Stimulated activated CD4-positive, alpha-beta T cell treated with anti-CD3 and anti-CD28 coated beads, Interleukin-4, amount 100 ng/mL, for 1 hour (primary cell): ENCODE measurements around the gene SYNJ2.
A peak's percentile ranks its signal among the peaks of the same experiment; 100 is the strongest.

Experiments
- DNase-seq: peaks from one replicate; pipeline ENCODE4 v3.0.0-alpha.2; 2020

The SYNJ2 gene

DNA sequence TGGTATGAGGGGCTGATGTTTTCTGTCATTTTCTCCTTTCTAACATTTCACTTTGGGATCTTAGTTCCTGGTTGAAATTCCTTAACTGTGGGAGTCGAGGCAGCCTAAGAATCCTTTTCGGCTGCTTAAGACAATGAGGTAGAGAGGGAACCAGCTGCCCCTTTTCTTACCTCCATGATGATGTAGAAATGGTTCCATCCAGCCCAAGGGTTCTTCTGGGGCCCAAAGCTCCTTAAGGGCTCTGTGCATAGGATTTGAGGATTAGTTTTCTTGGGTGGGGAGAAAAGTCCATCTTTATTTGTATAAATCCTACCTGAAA lies 33.5 kb downstream of the SYNJ2 start:
- no peak for DNase-seq

DNA sequence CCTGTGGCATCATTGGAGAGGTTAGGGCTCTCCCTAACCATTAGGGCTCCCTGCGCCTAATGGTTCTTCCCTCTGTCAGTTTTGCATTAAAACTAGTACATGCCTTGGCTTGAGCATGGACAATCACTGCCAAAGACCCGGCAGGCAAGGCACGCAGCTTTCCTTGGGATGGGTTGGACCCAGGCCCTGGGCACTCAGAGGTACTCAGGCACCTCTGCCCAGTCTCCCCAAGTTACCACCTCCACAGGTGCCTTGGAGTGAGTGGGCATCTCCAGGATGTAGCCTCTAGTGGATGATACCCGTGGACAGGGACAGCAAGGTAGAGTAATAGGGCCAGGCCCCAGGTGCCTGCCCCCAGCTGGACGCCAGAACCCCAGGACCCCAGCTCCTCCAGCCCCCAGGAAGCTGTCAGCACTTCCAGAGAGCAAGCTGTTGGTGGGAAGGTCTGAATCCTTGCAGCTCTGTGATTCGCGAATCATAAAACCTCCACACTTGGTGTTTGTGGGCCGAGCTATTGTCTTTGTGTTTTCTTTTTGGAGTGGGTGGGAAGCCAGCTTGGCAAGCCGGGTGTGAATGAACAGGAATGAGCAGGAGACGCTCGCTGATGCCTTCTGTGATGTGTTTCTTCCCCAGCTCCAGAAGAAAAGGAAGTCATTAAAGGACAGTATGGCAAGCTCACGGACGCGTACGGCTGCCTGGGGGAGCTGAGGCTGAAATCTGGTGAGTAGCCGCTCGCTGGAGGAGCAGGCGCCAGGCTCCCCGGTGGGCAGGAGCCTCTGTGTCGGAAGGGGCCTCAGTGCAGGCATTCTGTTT lies 35.1 kb downstream of the SYNJ2 start:
- DNase-seq, result no peak

DNA sequence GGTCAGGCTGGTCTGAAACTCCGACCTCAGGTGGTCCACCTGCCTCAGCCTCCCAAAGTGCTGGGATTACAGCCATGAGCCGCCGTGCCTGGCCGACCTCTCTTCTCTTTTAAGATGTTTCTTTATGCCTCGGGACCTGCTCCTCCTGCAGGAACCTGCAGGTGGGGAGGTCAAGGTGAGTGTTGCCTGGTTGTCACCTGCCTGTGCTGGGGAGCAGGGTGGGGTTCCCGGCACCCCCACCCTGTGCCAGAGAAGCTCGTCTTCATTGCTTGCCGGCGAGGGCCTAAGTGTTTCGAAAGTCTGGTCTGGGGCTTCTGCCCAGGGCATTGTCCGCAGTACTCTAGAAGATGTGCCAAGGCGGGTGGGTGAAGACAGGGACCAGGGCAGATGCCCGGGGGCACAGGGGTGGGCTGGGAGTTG lies 36.0 kb downstream of the SYNJ2 start:
- DNase-seq, result no peak

DNA sequence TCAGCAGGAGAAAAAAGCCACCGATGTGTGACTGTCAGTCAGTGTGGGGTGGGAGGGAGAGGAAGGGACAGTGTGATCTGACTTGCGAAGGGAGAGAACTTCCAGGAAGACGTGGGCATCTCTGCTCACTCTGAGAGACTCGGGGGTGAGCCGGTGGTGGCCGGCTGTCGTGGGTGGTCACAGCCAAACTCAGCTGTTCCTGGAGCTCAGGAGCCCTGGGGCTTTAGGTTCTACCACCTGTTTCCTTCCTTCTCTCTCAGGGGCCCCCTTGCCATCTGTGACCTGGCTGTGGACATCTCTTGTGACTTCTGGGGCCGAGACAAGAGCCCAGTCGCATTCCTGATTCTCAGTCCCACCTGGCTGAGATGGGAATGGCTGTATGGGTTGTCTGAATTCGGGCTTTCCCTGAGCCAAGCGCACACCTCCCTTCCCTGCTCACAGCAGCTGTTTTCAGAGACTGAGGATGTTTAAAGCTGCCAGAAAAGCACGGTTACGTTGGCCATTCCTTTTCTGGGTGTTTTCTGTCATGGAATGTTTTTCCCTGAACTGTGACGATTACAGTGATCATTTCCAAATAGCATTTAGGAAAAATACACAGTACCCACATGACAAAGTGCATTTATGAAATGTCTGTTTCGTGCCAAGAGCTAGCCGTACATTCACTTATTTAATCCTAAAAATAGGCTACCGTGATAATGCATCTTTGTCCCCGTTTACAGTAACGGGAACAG lies 36.5 kb downstream of the SYNJ2 start:
- no peak for DNase-seq

DNA sequence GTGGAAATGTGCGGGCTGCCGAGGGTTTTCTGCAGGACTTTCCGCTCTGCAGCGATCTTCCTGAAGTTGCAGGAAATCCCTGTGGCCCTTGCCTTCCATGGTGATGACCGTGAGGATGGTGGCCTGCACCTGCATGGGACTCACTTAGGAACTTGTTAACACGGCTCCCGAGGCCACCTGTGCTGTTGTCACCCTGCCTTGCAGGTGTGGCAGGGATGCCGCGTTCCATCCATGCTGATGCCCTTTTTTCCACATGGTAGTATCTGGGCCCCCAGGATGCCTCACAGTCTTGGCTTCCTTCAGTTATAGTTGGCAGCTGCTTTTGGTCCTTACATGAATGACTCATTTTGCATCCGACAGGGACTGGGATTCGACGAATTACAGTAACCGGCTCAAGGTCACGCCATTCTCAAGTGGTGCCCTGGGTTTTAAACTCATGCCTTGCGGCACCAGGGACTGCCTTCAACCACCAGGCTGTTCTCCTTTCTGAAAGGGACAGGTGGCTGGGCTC lies 37.2 kb downstream of the SYNJ2 start:
- DNase-seq, result no peak

DNA sequence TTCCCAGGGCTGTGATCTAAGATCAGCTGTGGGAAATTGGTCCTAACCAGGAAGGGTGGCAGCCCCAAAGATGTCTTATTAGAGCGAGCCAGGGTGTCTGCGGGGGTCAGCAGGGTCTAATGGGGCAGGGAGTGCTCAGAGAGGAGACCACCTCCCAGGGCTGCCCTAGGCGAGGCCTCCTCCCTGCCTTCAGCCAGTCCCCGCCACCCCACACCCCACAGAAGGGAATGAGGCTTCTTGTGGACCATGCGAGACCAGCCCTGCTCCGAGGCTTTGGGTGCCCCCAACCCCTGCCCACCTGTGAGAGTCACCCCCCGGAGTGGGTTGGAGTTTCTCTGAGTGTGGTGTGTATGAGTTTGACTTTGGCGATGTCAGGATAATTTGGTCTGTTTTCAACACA lies 37.8 kb downstream of the SYNJ2 start:
- no peak for DNase-seq

DNA sequence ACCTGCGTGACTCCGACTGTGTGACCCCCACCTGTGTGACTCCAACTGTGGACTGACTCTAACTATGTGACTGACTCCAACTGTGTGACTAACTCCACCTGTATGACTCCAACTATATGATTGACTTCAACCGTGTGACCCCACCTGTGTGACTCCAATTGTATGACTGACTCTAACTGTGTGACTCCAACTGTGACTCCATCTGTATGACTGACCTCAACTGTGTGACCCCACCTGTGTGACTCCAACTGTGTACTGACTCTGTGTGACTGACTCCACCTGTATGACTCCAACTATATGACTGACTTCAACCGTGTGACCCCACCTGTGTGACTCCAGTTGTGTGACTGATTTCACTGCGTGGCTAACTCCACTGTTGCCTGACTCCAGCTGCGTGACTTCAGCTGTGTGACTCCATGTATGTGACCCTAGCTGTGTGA lies 38.6 kb downstream of the SYNJ2 start:
- no peak for DNase-seq

DNA sequence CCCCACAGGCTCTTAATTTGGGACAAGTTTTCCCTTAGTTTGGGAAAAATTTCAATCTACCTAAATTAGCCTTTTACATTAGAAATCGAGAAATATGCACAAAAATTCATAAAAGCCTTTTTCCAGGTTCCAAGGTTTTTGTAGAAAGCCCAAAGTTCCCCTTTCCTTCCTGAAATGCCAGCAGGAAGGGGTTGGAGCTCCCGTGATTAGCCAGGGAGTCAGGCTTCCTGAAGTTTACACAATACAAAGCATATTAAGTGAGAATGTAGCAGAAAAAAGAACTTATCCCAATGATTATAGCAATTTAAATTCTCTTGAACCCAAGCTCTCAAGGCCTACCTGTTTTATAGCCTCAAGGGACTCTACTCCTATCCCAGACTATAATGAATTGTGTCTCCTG lies 39.1 kb downstream of the SYNJ2 start:
- DNase-seq, result no peak

DNA sequence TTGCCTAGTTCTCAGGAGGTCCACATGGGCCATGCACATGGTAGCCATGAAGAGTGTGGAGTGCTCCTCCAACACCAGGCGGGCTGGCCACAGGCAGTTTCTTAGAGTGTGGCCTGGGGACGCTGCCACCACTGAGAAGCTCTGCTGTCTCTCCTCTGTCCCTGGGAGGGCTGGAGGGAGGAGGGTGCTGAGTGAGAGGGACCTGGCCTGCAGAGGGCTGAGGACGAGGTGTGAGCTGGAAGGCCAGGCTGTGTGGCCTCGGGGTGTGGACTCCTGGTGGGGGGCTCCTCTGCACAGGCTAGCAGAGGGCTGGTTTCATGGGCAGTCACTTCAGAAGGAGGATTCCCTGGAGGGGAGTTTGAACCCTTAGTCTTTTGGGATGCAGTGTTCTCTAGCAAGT lies 39.7 kb downstream of the SYNJ2 start:
- DNase-seq, result no peak

DNA sequence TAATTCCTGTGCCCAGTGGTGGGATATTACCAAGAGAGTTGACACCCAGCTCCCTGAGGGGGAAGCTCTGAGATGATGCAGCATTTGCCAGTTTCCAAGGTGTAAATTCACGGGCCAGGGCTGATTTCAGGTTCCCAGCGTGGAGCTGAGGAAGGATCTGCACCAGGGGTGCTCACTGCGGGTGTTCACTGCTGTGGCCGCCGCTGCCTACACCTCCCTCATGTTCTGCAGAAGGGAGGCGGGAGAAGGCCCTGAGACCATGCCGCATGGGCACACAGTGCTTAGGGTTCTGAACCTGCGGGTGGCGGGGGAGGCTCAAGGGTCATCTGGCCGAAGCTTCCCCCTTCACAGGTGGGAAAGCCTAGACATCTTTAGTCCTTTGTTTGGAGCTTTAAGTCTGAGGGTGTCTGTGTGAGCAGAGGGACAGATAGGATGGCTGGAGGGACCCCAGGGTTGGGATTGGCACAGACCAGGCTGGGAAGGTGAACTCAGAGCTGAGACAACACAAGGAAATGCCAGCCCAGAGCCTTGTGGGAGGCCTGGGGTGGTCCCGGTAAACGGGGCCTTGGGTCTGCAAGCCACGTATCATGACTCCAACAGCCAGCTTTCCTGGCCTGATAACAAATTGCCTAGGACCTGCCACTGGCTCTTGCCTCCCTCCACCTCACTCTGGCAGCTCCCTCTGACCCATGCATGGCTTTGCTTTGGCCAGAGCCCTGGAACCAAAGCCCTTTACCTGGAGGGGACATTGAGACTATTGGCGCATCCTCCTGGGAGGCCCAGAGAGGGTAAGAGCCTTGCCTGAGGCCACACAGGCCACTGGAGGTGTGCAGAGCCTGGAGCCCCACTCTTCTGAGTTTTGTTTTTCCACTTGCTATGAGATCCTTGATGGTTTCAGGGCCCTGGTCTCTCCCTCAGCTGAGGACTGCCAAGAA lies 40.4 kb downstream of the SYNJ2 start:
- DNase-seq, result no peak

DNA sequence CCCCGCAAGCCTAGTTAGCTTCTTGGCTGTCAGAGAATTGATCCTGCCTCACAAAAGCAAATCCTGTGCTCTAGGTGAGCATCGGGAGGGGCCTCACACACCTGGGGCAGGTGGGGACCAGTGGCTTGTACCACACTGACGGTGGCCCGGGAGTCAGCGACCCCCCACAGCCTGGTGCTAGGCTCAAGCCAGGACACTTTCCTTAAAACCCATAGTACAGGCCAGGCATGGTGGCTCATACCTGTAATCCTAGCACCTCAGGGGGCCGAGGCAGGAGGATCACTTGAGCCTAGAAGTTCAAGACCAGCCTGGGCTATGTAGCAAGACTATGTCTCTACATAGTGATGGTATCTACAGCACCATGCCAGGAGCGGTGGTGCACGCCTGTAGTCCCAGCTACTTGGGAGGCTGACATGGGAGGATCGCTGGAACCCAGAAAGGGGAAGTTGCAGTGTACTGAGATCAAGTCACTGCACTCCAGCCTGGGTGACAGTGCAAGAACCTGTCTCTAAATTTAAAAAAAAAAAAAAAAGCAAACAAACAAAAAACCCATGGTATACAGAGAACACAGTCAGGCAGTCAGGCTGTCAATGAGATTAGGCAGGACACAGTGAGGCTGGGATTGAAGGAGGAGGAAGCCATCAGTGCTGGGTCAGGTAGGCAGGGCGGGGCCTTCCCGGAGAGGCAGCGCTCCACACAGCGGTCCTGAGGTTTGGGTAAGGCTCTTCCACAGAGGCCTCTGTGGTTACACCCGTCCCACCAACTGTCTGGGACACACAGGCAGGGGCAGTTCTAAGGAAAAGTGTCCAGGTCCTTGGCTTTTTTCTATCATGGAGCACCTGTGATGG lies 41.3 kb downstream of the SYNJ2 start:
- no peak for DNase-seq

DNA sequence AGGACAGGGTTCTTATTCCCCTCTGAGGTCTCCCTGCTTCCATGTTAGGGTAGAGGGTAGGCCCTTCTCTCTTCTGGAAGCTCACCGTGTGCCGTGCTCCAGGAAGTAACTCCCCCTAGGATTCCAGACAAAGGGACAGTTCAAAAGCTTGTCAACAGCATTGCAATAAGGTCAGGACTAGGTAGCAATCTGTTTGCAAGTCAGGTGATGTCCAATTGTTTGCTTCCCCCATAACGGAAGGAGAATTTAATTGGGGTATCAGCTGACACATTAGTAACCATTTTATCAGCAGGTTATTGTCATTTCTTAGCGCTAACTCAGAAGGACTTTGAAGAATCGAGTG lies 41.9 kb downstream of the SYNJ2 start:
- no peak for DNase-seq

DNA sequence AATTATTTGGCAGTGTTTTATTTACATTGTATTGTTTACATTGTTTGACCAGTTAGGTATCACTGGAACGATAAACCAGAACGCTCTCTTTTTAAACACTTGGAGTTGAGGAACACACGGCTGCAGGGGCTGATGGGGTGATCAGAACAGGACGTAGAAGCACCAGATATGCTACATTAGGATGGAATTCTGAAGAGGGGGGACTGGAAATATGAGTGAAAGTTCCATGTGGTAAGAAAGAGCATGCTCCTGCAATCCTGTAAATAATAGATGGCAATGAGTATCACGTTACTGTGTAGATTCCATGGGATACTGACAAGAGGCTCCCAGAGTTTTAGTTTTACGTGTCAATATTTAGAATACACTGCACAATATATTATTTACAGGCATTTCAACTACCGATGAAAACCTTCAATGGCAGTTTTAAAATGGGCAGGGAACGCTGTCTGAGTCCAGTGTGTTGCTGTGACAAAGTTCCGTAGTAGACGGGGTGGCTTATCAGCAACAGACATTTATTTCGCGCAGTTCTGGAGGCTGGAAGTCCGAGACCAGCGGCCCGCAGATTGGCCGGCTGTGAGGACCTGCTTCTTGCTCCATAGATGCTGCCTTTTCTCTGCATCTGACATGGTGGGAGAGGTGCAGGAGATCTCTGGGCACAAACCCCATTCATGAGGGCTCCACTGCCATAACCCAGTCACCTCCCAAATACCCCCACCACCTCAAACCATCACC lies 43.1 kb downstream of the SYNJ2 start:
- no peak for DNase-seq

DNA sequence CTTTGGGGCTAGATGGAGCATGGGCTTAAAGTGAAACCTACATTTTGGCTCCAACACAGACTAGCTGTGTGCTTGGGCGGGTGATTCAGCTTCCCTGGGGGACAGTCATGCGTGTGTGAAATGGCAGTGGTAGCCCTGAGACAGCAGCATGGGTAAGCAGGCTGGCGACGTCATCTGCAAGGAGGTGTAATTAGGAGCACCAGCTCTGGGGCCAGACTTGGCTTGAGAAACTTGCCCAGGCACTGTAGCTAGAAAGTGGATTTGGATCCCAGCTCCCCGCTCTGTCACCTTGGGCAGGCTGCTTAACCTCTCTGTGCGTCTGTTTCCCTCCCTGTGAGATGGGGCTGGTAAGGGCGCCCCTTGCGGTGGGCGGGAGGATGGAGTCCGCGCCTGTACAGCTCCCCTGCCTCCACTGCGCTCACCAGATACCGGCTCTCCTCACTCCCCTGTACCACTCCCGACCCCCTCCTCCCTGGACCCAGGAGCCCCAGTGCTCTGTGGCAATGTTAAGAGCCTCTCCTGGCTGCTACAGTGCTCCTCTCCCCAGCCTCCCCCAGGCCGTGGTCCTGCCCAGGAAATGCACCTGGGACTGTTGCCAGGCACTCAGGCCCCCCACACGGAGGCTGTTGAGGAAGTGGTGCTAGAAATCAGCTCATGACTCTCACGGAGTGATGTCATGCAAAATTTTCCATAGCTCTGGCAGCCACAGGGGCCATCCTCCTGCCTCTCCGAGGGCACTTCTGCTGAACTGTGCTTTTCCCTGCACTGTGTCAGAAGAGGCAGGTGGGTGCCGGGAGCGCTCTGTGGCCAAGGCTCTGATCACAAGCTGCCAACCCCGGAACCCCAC lies 44.6 kb downstream of the SYNJ2 start:
- peak; percentile 77 for DNase-seq

DNA sequence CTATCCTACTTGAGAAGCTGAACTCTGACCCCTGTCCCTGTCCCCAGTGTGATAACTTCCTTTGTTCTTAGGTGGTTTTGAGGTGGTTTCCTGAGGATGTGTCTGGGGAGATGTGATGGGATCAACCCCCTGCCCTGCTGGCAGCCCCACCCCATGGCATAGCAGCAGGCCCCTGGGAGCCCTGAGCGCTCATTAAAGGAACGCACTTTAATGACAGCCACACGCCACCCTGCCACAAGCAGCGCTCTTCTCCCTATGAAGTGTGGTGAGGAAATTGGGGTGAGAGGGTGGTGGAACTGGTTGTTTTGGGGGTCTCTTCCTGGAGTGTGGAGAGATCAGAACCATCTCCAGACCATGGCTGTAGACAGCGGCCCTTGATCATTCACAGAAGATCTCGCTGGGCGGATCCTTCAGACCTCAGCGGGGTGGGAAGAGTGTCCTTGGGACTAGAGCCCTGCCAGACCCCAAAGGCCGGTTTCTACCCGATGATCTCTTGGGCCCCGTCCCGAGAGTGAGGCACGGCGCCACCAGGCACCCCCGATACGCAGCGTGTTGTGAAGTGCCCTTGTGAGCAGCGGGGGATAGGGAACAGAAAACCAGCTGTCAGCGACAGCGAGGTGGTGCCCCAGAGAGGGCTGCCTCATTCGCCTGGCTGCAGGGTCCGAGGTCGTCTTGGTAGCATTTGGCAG lies 45.4 kb downstream of the SYNJ2 start:
- no peak for DNase-seq

DNA sequence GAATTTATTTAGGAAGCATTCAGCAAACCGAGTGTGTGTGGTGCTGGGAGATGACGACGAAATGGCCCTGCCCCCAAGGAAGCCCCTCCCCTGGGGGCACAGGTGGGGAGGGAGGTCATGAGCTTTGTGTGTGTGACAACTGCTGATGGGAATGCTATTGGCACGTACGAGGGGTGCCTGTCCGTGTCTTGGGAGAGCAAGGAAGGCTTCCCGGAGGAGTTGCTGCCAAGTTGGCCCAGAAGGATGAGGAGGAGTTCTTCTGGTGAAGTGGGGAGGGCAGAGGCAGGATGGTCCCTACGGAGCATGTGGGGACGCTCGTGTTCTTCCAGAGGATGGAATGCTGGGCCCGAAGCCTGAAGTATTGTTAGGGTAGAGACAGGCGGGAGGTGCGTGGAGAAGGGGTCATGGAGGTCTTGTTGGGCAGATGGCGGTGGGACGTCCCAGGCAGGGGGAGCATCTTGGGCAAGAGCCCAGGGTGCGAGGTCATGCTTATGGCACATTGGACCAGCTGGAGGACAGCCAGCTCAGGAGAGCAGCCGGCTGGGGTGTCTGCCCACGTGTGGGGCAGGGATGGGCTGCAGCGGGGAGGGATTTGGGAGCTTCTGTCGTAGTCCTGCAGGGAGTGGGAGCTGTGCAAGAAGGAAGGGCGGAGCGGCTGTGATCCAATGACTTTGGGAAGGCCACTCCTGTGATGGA lies 46.1 kb downstream of the SYNJ2 start:
- no peak for DNase-seq

DNA sequence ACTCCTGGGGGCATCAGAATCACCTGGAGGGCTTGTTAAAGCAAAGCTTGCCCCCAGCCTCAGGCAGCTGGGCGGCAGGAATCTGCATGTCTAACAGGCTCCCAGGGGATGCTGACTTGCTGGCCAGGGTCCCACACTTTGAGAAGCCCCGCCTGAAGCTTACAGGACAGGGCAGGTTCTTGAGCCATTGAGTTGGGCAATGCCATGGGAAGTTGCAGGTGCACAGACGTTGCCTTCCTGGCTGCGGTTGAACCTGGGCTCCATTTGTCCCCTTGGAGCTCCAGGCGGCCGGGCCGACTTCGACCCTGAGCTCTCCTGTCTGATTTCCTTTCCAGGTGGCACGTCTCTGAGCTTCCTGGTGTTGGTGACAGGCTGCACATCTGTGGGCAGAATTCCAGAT lies 46.8 kb downstream of the SYNJ2 start:
- DNase-seq, result no peak

DNA sequence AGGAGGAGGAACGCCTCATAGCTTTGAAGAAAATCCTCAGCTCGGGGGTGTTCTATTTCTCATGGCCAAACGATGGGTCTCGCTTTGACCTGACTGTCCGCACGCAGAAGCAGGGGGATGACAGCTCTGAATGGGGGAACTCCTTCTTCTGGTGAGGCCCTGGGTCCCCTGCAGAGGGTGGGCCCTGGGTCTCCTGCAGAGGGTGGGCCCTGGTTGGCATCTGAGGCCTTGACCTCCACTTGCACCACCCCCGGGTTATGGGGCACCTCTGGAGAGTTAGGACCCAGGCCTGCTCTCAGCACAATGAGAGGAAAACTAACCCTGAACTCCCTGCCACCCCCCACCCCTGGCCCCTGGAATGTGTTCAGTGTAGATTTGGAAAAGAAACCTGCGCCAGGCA lies 47.2 kb downstream of the SYNJ2 start:
- no peak for DNase-seq

DNA sequence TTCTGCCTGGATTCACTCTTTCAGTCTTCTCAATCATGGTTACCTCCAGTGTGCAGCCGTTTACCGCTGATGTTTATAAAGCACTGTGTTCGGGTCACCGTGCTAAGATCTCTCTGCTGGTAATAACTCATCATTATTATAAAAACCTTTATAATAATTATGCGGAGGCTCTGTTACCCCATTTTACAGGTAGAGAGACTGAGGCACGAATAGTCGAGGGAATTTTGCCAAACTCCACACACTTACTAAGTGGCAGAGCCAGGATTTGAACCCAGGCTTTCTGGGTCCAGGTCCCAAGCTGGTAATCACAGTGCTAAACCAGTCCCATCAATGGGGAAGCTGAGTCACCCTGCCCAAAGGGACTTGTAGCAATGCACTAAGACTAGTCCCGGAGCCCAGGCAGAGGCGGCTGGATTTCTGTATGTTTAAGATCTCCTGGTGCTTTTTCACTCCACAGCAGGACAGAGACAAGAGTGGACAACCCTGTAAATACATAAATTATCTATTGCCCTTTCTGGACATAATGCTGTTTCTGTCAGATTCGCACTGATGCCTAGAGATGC lies 48.1 kb downstream of the SYNJ2 start:
- DNase-seq, result no peak
